Breast epithelium (tissue), 4 donors: ENCODE results near the gene C3orf18. TPM values are rescaled to one million over a fixed set of nuclear protein-coding genes. Genes with fewer than 3 reads are reported as not detected.

ENCODE experiments used
- DNase-seq, 2 donors: peaks; one replicate each; pipeline ENCODE4 v3.0.0-alpha.2; 2019; ENCODE audit warnings: low spot score in 2 of 2
- H3K27ac ChIP-seq, 2 donors: fragments of 200-600 bp; sonication (generic) in 1 of 2; one replicate each; pipeline ENCODE4 v1.5.1; 2016 to 2019; ENCODE audit warnings: mild to moderate bottlenecking in 1 of 2
- H3K27me3 ChIP-seq, 2 donors: fragments of 200-600 bp; sonication (generic) in 1 of 2; one replicate each; pipeline versions ENCODE4 v1.5.1 to v1.6.0; 2017 to 2019; ENCODE audit warnings: control low read depth in 1 of 2, mild to moderate bottlenecking in 1 of 2
- H3K36me3 ChIP-seq: fragments of 200-600 bp; one replicate; pipeline ENCODE4 v1.5.1; 2019
- H3K4me1 ChIP-seq, 2 donors: fragments of 200-600 bp; sonication (generic); one replicate each; pipeline ENCODE4 v1.5.1; 2016 to 2019; ENCODE audit warnings: control low read depth in 1 of 2
- H3K4me3 ChIP-seq, 3 donors: fragments of 200-600 bp; sonication (generic); 1 replicate in 2 of 3; 2 replicates in 1 of 3; pipeline ENCODE4 v1.5.1; 2016 to 2019; ENCODE audit warnings: mild to moderate bottlenecking in 3 of 3, moderate library complexity in 2 of 3
- H3K9me3 ChIP-seq, 2 donors: fragments of 200-600 bp; sonication (generic) in 1 of 2; one replicate each; pipeline ENCODE4 v1.5.1; 2016 to 2019; ENCODE audit warnings: control low read depth in 1 of 2
- POLR2A ChIP-seq: fragments of 450-650 bp; IDR thresholded peaks from one replicate; pipeline ENCODE4 v1.6.1; 2016; ENCODE audit warnings: antibody characterized with exemption, mild to moderate bottlenecking, moderate library complexity
- POLR2AphosphoS5 ChIP-seq, 3 donors: sonication (generic); formaldehyde crosslinking; IDR thresholded peaks; one replicate each; pipeline ENCODE4 v1.6.1; 2017; ENCODE audit warnings: antibody characterized with exemption in 3 of 3
- intact Hi-C: fragments of 100-400 bp; cut with DNase I; formaldehyde crosslinking; loops from one replicate; pipeline ENCODE4 v1.15.1; 2023; ENCODE audit warnings: low total_unique reads
- total RNA-seq, 3 donors: library from RNA; depleted of rRNA; stranded (reverse); fragments of >200 nt; gene quantifications; one replicate each; pipeline ENCODE4 v1.1.0, GENCODE V29; 2016
- TF ChIP-seq, protein P1 (sequence below), 3 donors: fragments of 450-650 bp; IDR thresholded peaks; one replicate each; pipeline ENCODE4 v1.5.1; 2016 to 2017; ENCODE audit warnings: antibody characterized with exemption in 3 of 3, mild to moderate bottlenecking in 3 of 3, moderate library complexity in 3 of 3

The C3orf18 gene
- 10 to 100 TPM; 10.7 to 16.8 (median 15.1) TPM for total RNA-seq

DNA sequence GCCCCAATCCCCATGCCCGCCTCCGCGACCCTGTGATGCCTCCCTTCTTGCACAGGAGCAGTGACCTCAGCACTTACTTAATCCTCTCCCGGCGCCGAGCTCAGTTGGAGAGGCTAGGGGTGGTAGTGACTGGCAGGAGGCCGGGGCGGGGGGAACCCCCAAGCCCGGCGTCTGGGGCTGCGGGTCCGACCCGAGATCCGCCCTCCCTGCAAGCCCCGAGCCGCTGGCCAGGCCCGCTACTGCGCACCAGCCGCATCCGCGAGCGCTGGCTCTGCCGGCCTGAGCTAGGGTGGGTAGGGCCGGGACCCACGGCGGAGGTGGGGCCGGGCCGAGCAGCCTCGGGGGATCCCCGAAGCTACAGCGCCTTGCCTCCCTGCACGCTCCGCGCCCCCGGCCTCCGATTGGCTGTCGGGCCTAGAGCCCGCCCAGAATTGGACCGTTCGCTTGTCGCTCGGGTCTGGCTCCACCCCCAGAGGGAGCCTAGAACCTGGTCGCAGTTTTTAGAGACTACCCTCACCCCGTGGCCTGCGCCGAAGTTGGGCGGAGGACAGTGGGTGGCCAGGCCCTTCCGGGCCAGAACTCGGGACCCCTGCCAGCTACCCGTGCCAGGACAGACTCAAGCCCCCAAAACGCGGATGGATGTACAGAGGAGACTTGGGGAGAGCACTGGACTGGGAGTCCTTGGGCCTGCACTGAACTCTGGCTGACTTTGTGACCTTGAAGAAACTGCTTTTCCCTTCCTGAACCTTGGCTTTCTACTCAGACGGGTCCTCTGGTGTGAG is at the start of gene C3orf18:
TSS of gene C3orf18 (minus strand) at position 362 of the 782 bp plus-strand sequence. CDS start 2,048 bp downstream, outside the sequence.
- intact Hi-C loops, result no loop called here
- no peaks in the 10 kb centered on the region for H3K9me3 ChIP-seq
- no peaks in the 10 kb centered on the region for H3K27me3 ChIP-seq
- TF ChIP-seq POLR2AphosphoS5 (IDR thresholded peaks at IDR 0.05), result no peak
- TF ChIP-seq POLR2A, result no peak
- TF ChIP-seq, protein P1, sequence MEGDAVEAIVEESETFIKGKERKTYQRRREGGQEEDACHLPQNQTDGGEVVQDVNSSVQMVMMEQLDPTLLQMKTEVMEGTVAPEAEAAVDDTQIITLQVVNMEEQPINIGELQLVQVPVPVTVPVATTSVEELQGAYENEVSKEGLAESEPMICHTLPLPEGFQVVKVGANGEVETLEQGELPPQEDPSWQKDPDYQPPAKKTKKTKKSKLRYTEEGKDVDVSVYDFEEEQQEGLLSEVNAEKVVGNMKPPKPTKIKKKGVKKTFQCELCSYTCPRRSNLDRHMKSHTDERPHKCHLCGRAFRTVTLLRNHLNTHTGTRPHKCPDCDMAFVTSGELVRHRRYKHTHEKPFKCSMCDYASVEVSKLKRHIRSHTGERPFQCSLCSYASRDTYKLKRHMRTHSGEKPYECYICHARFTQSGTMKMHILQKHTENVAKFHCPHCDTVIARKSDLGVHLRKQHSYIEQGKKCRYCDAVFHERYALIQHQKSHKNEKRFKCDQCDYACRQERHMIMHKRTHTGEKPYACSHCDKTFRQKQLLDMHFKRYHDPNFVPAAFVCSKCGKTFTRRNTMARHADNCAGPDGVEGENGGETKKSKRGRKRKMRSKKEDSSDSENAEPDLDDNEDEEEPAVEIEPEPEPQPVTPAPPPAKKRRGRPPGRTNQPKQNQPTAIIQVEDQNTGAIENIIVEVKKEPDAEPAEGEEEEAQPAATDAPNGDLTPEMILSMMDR (IDR thresholded peaks at IDR 0.05), result no peak
- peak within 1 kb of the TSS; percentile 88 for H3K27ac ChIP-seq
- peak within 1 kb of the TSS; percentile 60 to 84 (median 75) for H3K4me3 ChIP-seq
- DNase-seq, result peak; percentile 78 to 79
- H3K36me3 ChIP-seq, result no peaks in the 10 kb centered on the region
- H3K4me1 ChIP-seq, result no peaks in the 10 kb centered on the region

DNA sequence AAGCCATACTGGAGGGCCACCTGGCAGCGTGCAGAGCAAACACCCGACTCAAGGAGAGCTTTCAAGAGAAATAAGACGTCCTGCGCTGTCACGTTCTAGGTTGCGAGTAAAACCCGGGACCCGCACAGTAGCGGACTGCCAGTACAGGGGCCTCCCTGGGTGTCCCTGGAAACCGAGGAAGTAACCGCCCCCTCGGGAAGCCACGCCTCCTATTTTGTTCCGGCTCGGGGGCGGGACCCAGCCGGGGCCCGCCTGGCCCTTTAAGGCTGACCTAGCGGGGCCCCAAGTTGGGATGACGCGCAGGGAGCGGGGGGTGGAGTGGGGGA is 49.2 kb upstream of the C3orf18 start:
- TF ChIP-seq, protein P1 (IDR thresholded peaks at IDR 0.05), result no peak
- peak; percentile 44 for TF ChIP-seq POLR2A
- Histone ChIP-seq H3K4me1 (peaks cover 6 to 8% of the 10 kb centered on the region in 2 donors), H3K9me3 (no peaks in the 10 kb centered on the region), H3K36me3 (no peaks in the 10 kb centered on the region), H3K27me3 (no peaks in the 10 kb centered on the region), H3K4me3 (peak overlapping the region; percentile 88 to 94 (median 93)), H3K27ac (peak overlapping the region; percentile 93 to 96)
- peak; percentile 91 to 93 for DNase-seq
- intact Hi-C loops, result no loop called here

DNA sequence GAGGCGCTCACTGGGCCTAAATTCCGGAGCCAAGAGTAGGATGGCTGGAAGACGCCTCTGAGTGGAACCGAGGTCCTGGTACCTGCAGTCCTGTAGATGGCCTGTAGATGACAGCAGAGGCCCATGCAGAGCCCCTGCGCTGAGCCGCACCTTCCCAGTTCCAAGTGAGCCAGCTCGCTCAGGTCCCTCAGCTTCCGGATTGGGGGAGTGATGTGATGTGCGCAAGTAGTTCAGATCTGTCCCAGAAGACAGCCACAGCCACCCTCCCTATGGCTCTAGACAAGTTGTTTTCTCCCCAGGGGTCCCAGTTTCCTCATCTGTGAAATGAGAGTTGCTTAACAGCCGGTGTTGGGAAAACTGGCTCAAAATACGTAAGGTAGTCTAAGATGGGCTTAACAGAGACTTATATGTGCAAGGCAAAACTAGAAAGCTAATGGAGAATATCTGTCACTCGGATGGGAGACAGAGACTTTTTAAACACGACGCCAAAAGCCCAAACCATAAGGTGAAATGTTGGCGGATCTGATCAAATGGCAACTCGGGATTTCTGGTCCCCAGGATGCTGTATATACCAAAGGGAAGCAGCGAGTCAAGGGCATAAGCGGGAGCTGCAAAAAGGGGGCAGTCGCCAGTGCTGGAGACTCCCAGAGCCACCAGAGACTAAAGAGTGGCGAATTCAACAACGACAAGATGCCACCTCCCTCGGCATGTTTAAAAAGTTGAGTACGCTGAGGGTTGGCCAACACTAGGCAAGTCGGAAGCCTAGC is 48.6 kb upstream of the C3orf18 start:
- Histone ChIP-seq H3K27me3 (no peaks in the 10 kb centered on the region), H3K4me3 (peak overlapping the region; percentile 88 to 94 (median 93)), H3K9me3 (no peaks in the 10 kb centered on the region), H3K27ac (peak overlapping the region; percentile 93 to 96), H3K36me3 (no peaks in the 10 kb centered on the region), H3K4me1 (peaks cover 6 to 8% of the 10 kb centered on the region in 2 donors)
- DNase-seq, result peak; percentile 83 to 84
- no peak for TF ChIP-seq POLR2A
- TF ChIP-seq, protein P1 (IDR thresholded peaks at IDR 0.05), result peak; percentile 94 to 99 (median 99)
- TF ChIP-seq POLR2AphosphoS5 (IDR thresholded peaks at IDR 0.05), result peak; percentile 10 to 38 (median 25)
- intact Hi-C loops, result no loop called here

DNA sequence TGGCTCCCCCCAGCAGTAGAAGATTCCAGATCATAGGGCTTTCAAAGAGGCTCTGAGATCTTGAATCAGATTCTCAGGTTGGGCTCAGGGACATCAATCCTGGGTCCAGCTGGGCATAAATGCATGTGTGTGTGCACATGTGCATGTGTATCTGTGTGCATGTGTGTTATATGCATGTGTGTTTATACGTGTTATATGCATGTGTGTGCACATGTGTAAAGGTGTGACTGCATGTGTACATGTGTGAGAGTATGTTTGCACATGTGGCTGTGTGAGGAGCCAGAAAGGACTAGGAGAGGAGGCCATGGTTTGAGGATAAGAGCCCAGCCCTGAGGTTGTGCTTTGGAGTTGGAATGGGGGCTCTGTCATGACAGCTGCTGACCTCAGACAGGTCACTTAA is 47.6 kb upstream of the C3orf18 start:
- intact Hi-C loops, result no loop called here
- H3K4me1 ChIP-seq, result peaks cover 6 to 11% of the 10 kb centered on the region in 2 donors
- no peak for DNase-seq

More for the DNA sequence above, 47.6 kb upstream of the C3orf18 start:
- H3K36me3 ChIP-seq, result no peaks in the 10 kb centered on the region
- H3K9me3 ChIP-seq, result no peaks in the 10 kb centered on the region
- no peaks in the 10 kb centered on the region for H3K27me3 ChIP-seq
- no peak overlapping the region for H3K27ac ChIP-seq
- no peak overlapping the region for H3K4me3 ChIP-seq
- TF ChIP-seq POLR2AphosphoS5 (IDR thresholded peaks at IDR 0.05), result no peak
- no peak for TF ChIP-seq POLR2A
- TF ChIP-seq, protein P1 (IDR thresholded peaks at IDR 0.05), result no peak
